MM.1S (cell line): ENCODE results near the gene GAK.

Experiments
- EZH2 ChIP-seq: fragments of 300-600 bp; sonication (generic); optimal IDR thresholded peaks from 2 replicates; pipeline ENCODE3; 2017; ENCODE audit warnings: low read depth, mild to moderate bottlenecking, antibody characterized with exemption, low read length, mixed read lengths
- EZH2phosphoT487 ChIP-seq: fragments of 300-600 bp; sonication (generic); IDR thresholded peaks from 2 replicates; pipeline ENCODE4 v1.6.1; 2018; ENCODE audit warnings: antibody characterized with exemption, low read length
- TF ChIP-seq, protein P1 (sequence below): fragments of 300-600 bp; sonication (generic); IDR thresholded peaks from 2 replicates; pipeline ENCODE4 v1.5.1; 2016; ENCODE audit warnings: antibody characterized with exemption, low read length, mixed read lengths

DNA sequence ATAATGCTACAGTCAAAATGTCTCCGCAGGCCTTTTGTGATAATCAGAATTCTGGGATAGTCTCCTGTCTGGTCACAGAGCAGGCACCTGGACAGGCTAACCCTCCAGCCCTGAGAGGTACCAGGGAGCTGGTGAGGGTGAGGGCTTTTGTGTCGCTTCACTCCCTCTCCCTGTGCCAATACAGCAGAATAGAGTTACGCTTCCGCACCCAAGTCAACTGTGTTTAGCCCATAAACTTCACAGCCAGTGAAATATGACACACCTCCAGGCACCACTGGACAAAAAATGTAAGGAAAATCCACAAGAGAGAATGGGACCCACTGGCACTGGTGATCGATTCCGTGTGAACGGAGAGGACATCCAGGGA is 1.3 kb downstream of the GAK start:
- TF ChIP-seq, protein P1, sequence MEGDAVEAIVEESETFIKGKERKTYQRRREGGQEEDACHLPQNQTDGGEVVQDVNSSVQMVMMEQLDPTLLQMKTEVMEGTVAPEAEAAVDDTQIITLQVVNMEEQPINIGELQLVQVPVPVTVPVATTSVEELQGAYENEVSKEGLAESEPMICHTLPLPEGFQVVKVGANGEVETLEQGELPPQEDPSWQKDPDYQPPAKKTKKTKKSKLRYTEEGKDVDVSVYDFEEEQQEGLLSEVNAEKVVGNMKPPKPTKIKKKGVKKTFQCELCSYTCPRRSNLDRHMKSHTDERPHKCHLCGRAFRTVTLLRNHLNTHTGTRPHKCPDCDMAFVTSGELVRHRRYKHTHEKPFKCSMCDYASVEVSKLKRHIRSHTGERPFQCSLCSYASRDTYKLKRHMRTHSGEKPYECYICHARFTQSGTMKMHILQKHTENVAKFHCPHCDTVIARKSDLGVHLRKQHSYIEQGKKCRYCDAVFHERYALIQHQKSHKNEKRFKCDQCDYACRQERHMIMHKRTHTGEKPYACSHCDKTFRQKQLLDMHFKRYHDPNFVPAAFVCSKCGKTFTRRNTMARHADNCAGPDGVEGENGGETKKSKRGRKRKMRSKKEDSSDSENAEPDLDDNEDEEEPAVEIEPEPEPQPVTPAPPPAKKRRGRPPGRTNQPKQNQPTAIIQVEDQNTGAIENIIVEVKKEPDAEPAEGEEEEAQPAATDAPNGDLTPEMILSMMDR, result no peak
- TF ChIP-seq EZH2phosphoT487 (no peak), EZH2 (no peak)
